Endothelial cell of umbilical vein (primary cell): ENCODE measurements around the gene PRDX1.

Experiments used
- EZH2 ChIP-seq: IDR thresholded peaks from 2 replicates; pipeline ENCODE4 v1.6.1; 2012; ENCODE audit warnings: borderline replicate concordance, low read depth, mild to moderate bottlenecking, moderate library complexity, low read length, inconsistent platforms; ENCODE audit not compliant: severe bottlenecking
- FOS ChIP-seq: IDR thresholded peaks from 2 replicates; pipeline ENCODE4 v1.6.1; 2011; ENCODE audit warnings: mild to moderate bottlenecking, low read length, moderate library complexity, borderline replicate concordance; ENCODE audit not compliant: insufficient read depth
- JUN ChIP-seq: IDR thresholded peaks from 2 replicates; pipeline ENCODE4 v1.6.1; 2011; ENCODE audit warnings: borderline replicate concordance, low read depth; ENCODE audit not compliant: insufficient read length, insufficient read depth
- MYC ChIP-seq: IDR thresholded peaks from one replicate; pipeline ENCODE4 v1.6.1; 2011; ENCODE audit warnings: mild to moderate bottlenecking, low read depth, low read length
- POLR2A ChIP-seq: IDR thresholded peaks from 2 replicates; pipeline ENCODE4 v1.6.1; 2012; ENCODE audit warnings: low read depth, mild to moderate bottlenecking, control low read depth, low read length
- POLR2AphosphoS5 ChIP-seq: IDR thresholded peaks from 2 replicates; pipeline ENCODE4 v1.6.1; 2012; ENCODE audit warnings: low read depth, mild to moderate bottlenecking, control low read depth, low read length, moderate library complexity; ENCODE audit not compliant: insufficient read depth
- TF ChIP-seq, protein P1 (sequence below), 2 donors: IDR thresholded peaks; 1 replicate in 1 of 2; 2 replicates in 1 of 2; pipeline ENCODE4 v1.5.1; 2011; ENCODE audit warnings: low read length in 2 of 2, mild to moderate bottlenecking in 2 of 2, moderate library complexity in 2 of 2, control low read depth in 1 of 2, inconsistent platforms in 1 of 2, low read depth in 1 of 2; ENCODE audit not compliant: insufficient read depth in 1 of 2; ENCODE audit errors: extremely low read depth in 1 of 2

DNA sequence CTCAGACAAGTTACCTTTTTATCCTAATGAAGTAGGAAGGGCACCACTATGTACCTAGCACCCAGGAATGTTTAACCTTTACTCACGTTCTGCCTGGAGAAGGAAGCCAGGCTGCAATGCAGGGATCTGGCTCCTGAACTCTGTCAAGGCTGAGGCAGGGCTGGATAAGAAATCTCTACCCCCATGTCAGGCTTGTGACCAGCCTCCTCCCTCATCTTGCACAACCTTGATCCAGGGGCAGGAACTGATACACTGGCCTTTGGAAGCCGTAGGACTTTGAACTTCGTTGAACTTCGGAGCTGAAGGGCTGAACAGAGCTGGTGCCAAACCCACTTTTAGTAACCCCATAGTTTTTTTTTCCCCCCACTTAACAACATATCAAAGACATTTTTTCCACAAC is 20.9 kb upstream of the PRDX1 start:
- TF ChIP-seq, protein P1, sequence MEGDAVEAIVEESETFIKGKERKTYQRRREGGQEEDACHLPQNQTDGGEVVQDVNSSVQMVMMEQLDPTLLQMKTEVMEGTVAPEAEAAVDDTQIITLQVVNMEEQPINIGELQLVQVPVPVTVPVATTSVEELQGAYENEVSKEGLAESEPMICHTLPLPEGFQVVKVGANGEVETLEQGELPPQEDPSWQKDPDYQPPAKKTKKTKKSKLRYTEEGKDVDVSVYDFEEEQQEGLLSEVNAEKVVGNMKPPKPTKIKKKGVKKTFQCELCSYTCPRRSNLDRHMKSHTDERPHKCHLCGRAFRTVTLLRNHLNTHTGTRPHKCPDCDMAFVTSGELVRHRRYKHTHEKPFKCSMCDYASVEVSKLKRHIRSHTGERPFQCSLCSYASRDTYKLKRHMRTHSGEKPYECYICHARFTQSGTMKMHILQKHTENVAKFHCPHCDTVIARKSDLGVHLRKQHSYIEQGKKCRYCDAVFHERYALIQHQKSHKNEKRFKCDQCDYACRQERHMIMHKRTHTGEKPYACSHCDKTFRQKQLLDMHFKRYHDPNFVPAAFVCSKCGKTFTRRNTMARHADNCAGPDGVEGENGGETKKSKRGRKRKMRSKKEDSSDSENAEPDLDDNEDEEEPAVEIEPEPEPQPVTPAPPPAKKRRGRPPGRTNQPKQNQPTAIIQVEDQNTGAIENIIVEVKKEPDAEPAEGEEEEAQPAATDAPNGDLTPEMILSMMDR (IDR thresholded peaks at IDR 0.05; ENCODE audit: extremely low read depth in 1 of 2, insufficient read depth in 1 of 2, low read depth in 1 of 2, low read length in 2 of 2), result no peak
- TF ChIP-seq POLR2AphosphoS5 (no peak), POLR2A (no peak), EZH2 (no peak), MYC (no peak), FOS (no peak), JUN (no peak)
